Measurements from ENCODE around the gene ZNF677.
"Not testable (repeated sequence)": the region's sequence is repeated elsewhere in the genome, so short reads cannot be mapped to it uniquely, and the experiment has no call there.

Gene ZNF677

DNA sequence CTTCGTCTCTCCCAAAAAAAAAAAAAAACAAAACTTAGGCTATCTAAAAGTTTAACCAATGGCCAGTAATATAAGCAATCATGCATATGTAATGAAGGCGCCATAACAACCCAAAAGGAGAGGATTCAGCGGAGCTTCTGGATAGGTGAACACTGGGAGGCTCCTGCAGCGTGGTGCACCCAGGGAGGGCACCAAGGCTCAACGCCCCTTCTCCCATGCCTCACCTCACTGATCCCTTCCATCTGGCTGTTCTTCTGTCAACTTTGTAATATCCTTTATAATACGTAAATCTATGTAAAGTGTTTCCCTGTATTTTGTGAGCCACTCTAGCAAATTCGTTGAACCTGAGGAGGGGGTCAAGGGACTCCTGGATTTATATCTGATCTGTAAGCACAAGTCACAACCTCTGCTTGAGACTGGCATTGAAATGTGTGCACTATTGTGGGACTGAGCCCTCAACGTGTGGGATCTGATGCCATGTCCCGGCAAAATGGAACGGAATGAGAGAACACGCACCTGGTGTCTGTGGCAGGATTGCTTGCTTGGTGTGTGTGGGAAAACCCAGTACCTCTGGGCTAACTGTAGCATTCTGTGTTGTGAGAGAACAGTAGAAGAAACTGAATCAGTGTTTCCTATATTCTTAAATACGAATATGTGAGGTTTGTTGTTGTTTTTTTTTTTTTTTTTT, 61.0 kb downstream of the ZNF677 start:
- DNase-seq (ENCODE audit: low read depth): no peak

DNA sequence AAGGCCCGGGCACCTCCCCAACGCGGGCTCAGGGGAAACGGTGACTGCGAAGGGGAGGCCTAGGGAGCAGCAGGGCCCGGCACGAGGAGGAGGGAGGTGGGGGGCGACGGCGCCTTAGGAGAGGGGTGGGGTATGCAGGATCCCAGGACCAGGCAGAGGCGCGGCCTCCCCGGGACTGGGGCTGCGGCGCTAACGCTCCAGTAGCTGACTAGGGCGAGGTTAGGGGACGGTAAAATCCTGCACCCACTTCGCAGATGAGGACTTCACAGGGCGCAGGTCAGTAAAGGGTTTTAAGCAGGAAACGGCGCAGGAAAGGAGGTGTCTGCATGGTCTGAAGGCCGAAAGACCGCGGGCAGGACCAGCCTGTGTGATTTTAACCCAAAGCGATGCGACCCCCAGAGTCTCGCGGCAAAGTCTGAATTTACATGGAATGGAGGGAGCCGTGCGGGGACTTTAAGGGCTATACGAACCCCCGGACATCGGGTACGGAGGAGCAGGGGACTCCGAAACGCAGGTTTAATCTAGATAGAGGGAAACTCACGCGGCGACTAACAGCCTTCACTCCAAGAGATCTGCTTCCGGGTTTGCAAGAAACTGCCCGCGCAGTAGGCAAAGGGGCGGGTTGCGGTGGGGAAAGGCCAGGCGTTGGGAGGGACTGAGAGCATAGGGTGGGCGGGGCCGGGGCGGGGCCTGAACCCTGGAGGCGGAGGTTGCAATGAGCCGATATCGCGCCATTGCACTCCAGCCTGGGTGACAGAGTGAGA, 61.7 kb downstream of the ZNF677 start, which contains the start of gene ZNF665:
ZNF665 (minus strand) TSS at position 588 of the 764 bp plus-strand sequence. CDS start 10,460 bp downstream, outside the sequence.
- no peak for DNase-seq (ENCODE audit: low read depth)

DNA sequence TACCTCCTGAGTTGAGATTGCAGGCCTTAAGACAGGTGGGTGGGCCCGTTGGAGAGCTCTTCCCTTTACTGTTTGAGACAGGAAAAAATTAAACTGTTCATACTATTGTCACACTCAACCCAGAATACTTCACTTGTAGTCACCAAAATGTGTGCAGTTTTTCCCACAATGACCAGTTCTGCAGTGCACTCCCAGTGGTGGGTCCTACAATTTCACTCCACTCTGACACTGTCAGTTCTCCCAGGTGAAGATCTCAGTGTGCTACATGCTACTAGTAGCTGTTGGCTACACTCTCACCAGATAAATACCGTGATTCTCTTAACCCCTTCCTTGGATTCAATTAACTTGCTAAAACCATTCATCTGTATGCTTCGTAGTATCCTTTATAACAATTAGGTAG, 64.4 kb downstream of the ZNF677 start:
- no peak for DNase-seq (ENCODE audit: low read depth)

GRCh38 chr19:53189691-53190198, 64.9 kb downstream of the ZNF677 start:
- not testable (repeated sequence) for DNase-seq (ENCODE audit: low read depth)
